Measurements from ENCODE around the gene XPC. TPM values are rescaled to one million over a fixed set of nuclear protein-coding genes. Genes with fewer than 3 reads are reported as not detected.
"Not testable (repeated sequence)": the region's sequence is repeated elsewhere in the genome, so short reads cannot be mapped to it uniquely, and the experiment has no call there.

The XPC gene
- 23.8 and 24.3 TPM in 2 replicates for total RNA-seq (2022)
- percentile 78 among the genes with signal in this experiment for Bru-seq, nascent RNA
- BruChase-seq, experiment 1, labeled RNA remaining after a 6-hour chase, result percentile 67 among the genes with signal in this experiment
- percentile 76 among the genes with signal in this experiment for BruChase-seq, experiment 2, labeled RNA remaining after a 2-hour chase
- long read RNA-seq, transcript XPC-201 (16 exons, 3,832 nt), result major isoform, 19 of 31 reads
- long read RNA-seq, partial matches to known transcripts, result 6 of 31 reads
- long read RNA-seq, other reads (novel, unspliced or antisense), result 5 of 31 reads

- Mint-ChIP-seq H3K36me3 (ENCODE audit: insufficient read depth, unreplicated experiment) (peaks cover 35% of the 10 kb centered on the region), H3K27ac (ENCODE audit: unreplicated experiment) (peak within 1 kb of the TSS; percentile 90), H3K9me3 (ENCODE audit: low read depth, unreplicated experiment) (no peaks in the 10 kb centered on the region), H3K4me1 (ENCODE audit: low read depth, unreplicated experiment) (peaks cover 32% of the 10 kb centered on the region), H3K27me3 (ENCODE audit: unreplicated experiment) (no peaks in the 10 kb centered on the region), H3K4me3 (ENCODE audit: low read depth, unreplicated experiment) (peak within 1 kb of the TSS; percentile 97)
- no peak for TF ChIP-seq CTCF (IDR thresholded peaks at IDR 0.05; ENCODE audit: unreplicated experiment)
- CTCF ChIA-PET, result interaction anchor here (0.5 to 1.8 kb wide), 8 partner anchors 11 to 282 kb away, joined by 3 to 8 read pairs (median 4); partner anchors contain the start of genes CHCHD4 and TMEM43
- intact Hi-C loops (cut with micrococcal nuclease; ENCODE audit: unreplicated experiment), result loop anchor here (2.0 kb wide), 1 partner anchor 34 kb away; no protein-coding TSS in a partner anchor
- BruUV-seq (replicated peaks), result no TSS peak
- DNase-seq, result peak; percentile 95
These were observed at the start of gene XPC, which contains the start of gene LSM3 for GRCh38 chr3:14178247-14179113. Gene XPC (minus strand): TSS chr3:14178601. CDS start chr3:14178568, 33 bp downstream. Gene LSM3 (plus strand): TSS chr3:14178817. CDS start chr3:14178861, 44 bp downstream.

GRCh38 chr3:14227856-14228255, 49.5 kb upstream of the XPC start:
- CTCF ChIA-PET, result interaction anchor here (0.9 kb wide), 1 partner anchor 24 kb away, joined by 5 read pairs; no protein-coding TSS in a partner anchor
- TF ChIP-seq CTCF (IDR thresholded peaks at IDR 0.05; ENCODE audit: unreplicated experiment), result no peak
- intact Hi-C loops (cut with micrococcal nuclease; ENCODE audit: unreplicated experiment), result no loop called here
- no TSS peak for BruUV-seq (replicated peaks)
- H3K27me3 Mint-ChIP-seq (ENCODE audit: unreplicated experiment), result no peaks in the 10 kb centered on the region
- no peak for DNase-seq
- no peaks in the 10 kb centered on the region for H3K36me3 Mint-ChIP-seq (ENCODE audit: insufficient read depth, unreplicated experiment)
- H3K27ac Mint-ChIP-seq (ENCODE audit: unreplicated experiment), result peak overlapping the region; percentile 24
- no peak overlapping the region for H3K4me3 Mint-ChIP-seq (ENCODE audit: low read depth, unreplicated experiment)
- H3K9me3 Mint-ChIP-seq (ENCODE audit: low read depth, unreplicated experiment), result peaks cover 6% of the 10 kb centered on the region
- H3K4me1 Mint-ChIP-seq (ENCODE audit: low read depth, unreplicated experiment), result peaks cover 72% of the 10 kb centered on the region

GRCh38 chr3:14226351-14226750, 48.0 kb upstream of the XPC start:
- H3K27me3 Mint-ChIP-seq (ENCODE audit: unreplicated experiment); H3K9me3 Mint-ChIP-seq (ENCODE audit: low read depth, unreplicated experiment); H3K4me3 Mint-ChIP-seq (ENCODE audit: low read depth, unreplicated experiment); H3K36me3 Mint-ChIP-seq (ENCODE audit: insufficient read depth, unreplicated experiment); BruUV-seq (replicated peaks); DNase-seq; intact Hi-C loops (cut with micrococcal nuclease; ENCODE audit: unreplicated experiment); H3K27ac Mint-ChIP-seq (ENCODE audit: unreplicated experiment): not testable (repeated sequence)
- H3K4me1 Mint-ChIP-seq (ENCODE audit: low read depth, unreplicated experiment), result peaks cover 61% of the 10 kb centered on the region
- CTCF ChIA-PET, result interaction anchor here (1.0 kb wide), 1 partner anchor 22 kb away, joined by 4 read pairs; no protein-coding TSS in a partner anchor

- intact Hi-C loops (cut with micrococcal nuclease; ENCODE audit: unreplicated experiment), result loop anchor here (1.0 kb wide), 1 partner anchor 22 kb away; no protein-coding TSS in a partner anchor
- Mint-ChIP-seq H3K4me3 (ENCODE audit: low read depth, unreplicated experiment) (peak overlapping the region; percentile 3), H3K27ac (ENCODE audit: unreplicated experiment) (peak overlapping the region; percentile 24), H3K4me1 (ENCODE audit: low read depth, unreplicated experiment) (peaks cover 60% of the 10 kb centered on the region), H3K36me3 (ENCODE audit: insufficient read depth, unreplicated experiment) (no peaks in the 10 kb centered on the region), H3K27me3 (ENCODE audit: unreplicated experiment) (no peaks in the 10 kb centered on the region), H3K9me3 (ENCODE audit: low read depth, unreplicated experiment) (peaks cover 9% of the 10 kb centered on the region)
- TF ChIP-seq CTCF (IDR thresholded peaks at IDR 0.05; ENCODE audit: unreplicated experiment), result no peak
- BruUV-seq (replicated peaks), result no TSS peak
- DNase-seq, result peak; percentile 21
- CTCF ChIA-PET, result interaction anchor here (0.6 kb wide), 1 partner anchor 214 kb away, joined by 3 read pairs; no protein-coding TSS in a partner anchor
These were observed 47.0 kb upstream of the XPC start for GRCh38 chr3:14225421-14225820.

Measured in Calu3 (cell line).